Measurements from ENCODE around the gene HMBS.

Gene HMBS

DNA sequence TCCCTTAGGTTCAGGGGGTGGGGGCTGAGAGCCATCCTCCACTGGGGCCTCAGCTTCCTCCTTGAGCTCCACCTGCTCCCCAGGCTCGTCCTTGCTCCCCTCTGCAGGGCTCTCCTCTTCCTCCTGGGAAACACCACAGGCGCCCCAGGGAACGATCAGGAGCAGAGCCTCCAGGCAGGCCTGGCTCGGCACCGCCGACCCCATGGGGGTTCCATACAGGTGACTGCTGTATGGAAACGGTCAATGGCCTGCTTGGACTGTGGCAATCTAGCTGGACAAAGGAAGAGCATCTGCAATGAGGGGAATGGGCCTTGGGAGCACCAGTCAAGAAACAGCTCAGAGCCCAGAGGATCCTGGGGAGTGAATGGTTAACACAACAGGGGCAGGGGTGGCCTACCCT is 35.6 kb upstream of the HMBS start:
- no peaks in the 10 kb centered on the region for H3K9me2 ChIP-seq (ENCODE audit: low read depth, low read length)
- H4K20me1 ChIP-seq (ENCODE audit: insufficient read depth, low read length), result no peaks in the 10 kb centered on the region
- TF ChIP-seq, protein P1, sequence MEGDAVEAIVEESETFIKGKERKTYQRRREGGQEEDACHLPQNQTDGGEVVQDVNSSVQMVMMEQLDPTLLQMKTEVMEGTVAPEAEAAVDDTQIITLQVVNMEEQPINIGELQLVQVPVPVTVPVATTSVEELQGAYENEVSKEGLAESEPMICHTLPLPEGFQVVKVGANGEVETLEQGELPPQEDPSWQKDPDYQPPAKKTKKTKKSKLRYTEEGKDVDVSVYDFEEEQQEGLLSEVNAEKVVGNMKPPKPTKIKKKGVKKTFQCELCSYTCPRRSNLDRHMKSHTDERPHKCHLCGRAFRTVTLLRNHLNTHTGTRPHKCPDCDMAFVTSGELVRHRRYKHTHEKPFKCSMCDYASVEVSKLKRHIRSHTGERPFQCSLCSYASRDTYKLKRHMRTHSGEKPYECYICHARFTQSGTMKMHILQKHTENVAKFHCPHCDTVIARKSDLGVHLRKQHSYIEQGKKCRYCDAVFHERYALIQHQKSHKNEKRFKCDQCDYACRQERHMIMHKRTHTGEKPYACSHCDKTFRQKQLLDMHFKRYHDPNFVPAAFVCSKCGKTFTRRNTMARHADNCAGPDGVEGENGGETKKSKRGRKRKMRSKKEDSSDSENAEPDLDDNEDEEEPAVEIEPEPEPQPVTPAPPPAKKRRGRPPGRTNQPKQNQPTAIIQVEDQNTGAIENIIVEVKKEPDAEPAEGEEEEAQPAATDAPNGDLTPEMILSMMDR (IDR thresholded peaks at IDR 0.05; ENCODE audit: low read length), result no peak
- TF ChIP-seq EZH2 (IDR thresholded peaks at IDR 0.05; ENCODE audit: borderline replicate concordance, low read length), result no peak
- H3K36me3 ChIP-seq (ENCODE audit: insufficient read depth, low read length), result peaks cover 92% of the 10 kb centered on the region
- no peak overlapping the region for H3K4me2 ChIP-seq (ENCODE audit: low read length)
- H3K27ac ChIP-seq (ENCODE audit: low read depth, low read length, poor library complexity, severe bottlenecking), result no peak overlapping the region
- H3K4me3 ChIP-seq (ENCODE audit: low read depth, low read length, poor library complexity, severe bottlenecking), result no peak overlapping the region
- no peak overlapping the region for H2AFZ ChIP-seq (ENCODE audit: low read length)
- H3K9ac ChIP-seq (ENCODE audit: low read length), result no peak overlapping the region
- H3K27me3 ChIP-seq (ENCODE audit: insufficient read depth, low read length), result no peaks in the 10 kb centered on the region
- no peaks in the 10 kb centered on the region for H3K79me2 ChIP-seq (ENCODE audit: insufficient read depth, low read length)
- H3K9me3 ChIP-seq (ENCODE audit: low read length), result no peaks in the 10 kb centered on the region
- H3F3A ChIP-seq (ENCODE audit: insufficient read depth, low read length), result no peaks in the 10 kb centered on the region
- H3K4me1 ChIP-seq (ENCODE audit: insufficient read depth, low read length, severe bottlenecking), result no peaks in the 10 kb centered on the region

DNA sequence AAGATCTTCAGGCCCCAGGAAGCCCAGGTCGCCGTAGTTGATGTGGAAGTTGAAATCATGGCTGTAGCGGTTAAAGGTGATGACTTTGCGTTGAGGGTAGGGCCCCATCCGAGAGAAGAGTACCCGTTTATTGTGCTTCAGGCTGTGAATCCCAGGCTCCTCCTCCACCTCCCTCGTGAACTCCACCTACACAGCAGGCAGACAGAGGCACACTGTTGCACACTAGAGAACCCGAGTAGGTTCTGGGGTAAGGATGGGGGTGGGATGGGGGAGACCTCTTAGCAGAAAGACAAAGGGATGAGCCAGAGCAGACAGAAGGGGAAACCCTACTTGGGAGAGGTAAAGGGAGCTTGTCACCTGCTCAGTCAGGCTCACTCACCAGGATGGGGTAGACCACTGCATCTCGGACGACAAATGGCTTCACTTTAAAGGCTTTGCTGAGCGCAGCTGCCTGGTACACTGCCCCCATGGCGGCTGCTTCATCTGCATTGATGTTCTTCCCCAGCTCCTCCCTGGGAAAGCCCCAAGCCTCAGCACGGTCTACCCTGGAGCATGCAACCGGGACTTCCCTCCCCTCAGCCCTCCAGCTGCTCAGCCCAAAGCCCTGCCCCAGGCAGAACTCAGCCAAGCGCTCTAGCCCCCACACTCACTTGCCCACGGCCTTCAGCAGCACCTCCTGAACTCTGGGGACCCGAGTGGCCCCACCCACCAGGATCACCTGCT is 33.1 kb upstream of the HMBS start:
- no peaks in the 10 kb centered on the region for H3F3A ChIP-seq (ENCODE audit: insufficient read depth, low read length)
- no peak overlapping the region for H3K9ac ChIP-seq (ENCODE audit: low read length)
- H4K20me1 ChIP-seq (ENCODE audit: insufficient read depth, low read length), result no peaks in the 10 kb centered on the region
- H3K27me3 ChIP-seq (ENCODE audit: insufficient read depth, low read length), result no peaks in the 10 kb centered on the region
- TF ChIP-seq, protein P1 (IDR thresholded peaks at IDR 0.05; ENCODE audit: low read length), result no peak
- no peak for TF ChIP-seq EZH2 (IDR thresholded peaks at IDR 0.05; ENCODE audit: borderline replicate concordance, low read length)
- peaks cover 92% of the 10 kb centered on the region for H3K36me3 ChIP-seq (ENCODE audit: insufficient read depth, low read length)
- no peaks in the 10 kb centered on the region for H3K9me2 ChIP-seq (ENCODE audit: low read depth, low read length)
- no peaks in the 10 kb centered on the region for H3K9me3 ChIP-seq (ENCODE audit: low read length)
- H3K4me1 ChIP-seq (ENCODE audit: insufficient read depth, low read length, severe bottlenecking), result peaks cover 9% of the 10 kb centered on the region
- peaks cover 7% of the 10 kb centered on the region; the same call in 1 of the 2 replicates for H3K79me2 ChIP-seq (ENCODE audit: insufficient read depth, low read length)
- no peak overlapping the region for H3K4me3 ChIP-seq (ENCODE audit: low read depth, low read length, poor library complexity, severe bottlenecking)
- H2AFZ ChIP-seq (ENCODE audit: low read length), result no peak overlapping the region
- H3K27ac ChIP-seq (ENCODE audit: low read depth, low read length, poor library complexity, severe bottlenecking), result no peak overlapping the region
- no peak overlapping the region for H3K4me2 ChIP-seq (ENCODE audit: low read length)

DNA sequence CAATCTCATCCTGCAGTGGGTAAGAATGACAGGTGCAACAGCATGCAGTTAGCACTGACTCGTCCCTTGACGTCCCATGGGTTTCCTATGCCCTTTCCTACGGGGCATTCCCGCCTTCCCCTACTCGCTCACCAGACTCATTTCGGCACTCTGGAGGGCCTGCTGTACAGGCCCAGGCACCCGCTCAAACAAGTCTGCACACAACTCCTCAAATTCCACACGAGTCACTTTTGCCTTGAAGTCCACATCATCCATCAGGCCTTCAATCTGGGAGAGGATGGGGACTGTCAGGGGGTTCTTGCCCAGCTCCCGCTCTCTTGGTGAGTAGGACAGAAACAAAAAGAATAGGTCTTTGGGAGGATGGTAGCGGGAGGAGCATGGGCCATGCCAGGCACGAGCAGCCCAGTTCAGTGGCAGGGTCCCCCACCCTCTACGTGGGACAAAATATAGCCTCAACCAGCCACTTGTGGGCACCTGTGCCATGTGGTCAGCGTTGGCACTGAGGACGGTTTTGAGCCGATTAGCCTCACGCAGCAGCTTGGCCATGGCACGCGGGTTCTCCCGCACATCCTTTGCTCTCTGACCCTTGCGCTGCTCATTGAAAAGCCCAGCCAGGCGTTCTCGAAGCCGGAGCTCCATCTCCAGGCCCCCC is 32.4 kb upstream of the HMBS start:
- no peaks in the 10 kb centered on the region for H4K20me1 ChIP-seq (ENCODE audit: insufficient read depth, low read length)
- H3K4me1 ChIP-seq (ENCODE audit: insufficient read depth, low read length, severe bottlenecking), result peaks cover 9% of the 10 kb centered on the region
- no peaks in the 10 kb centered on the region for H3F3A ChIP-seq (ENCODE audit: insufficient read depth, low read length)
- H3K27ac ChIP-seq (ENCODE audit: low read depth, low read length, poor library complexity, severe bottlenecking), result no peak overlapping the region
- H3K9me3 ChIP-seq (ENCODE audit: low read length), result no peaks in the 10 kb centered on the region
- no peaks in the 10 kb centered on the region for H3K9me2 ChIP-seq (ENCODE audit: low read depth, low read length)
- TF ChIP-seq, protein P1 (IDR thresholded peaks at IDR 0.05; ENCODE audit: low read length), result no peak
- no peak for TF ChIP-seq EZH2 (IDR thresholded peaks at IDR 0.05; ENCODE audit: borderline replicate concordance, low read length)
- H2AFZ ChIP-seq (ENCODE audit: low read length), result no peak overlapping the region
- H3K79me2 ChIP-seq (ENCODE audit: insufficient read depth, low read length), result peaks cover 7% of the 10 kb centered on the region; the same call in 1 of the 2 replicates
- H3K4me3 ChIP-seq (ENCODE audit: low read depth, low read length, poor library complexity, severe bottlenecking), result no peak overlapping the region
- H3K4me2 ChIP-seq (ENCODE audit: low read length), result no peak overlapping the region
- peaks cover 85% of the 10 kb centered on the region for H3K36me3 ChIP-seq (ENCODE audit: insufficient read depth, low read length)
- H3K9ac ChIP-seq (ENCODE audit: low read length), result no peak overlapping the region
- H3K27me3 ChIP-seq (ENCODE audit: insufficient read depth, low read length), result no peaks in the 10 kb centered on the region
